Fibroblast of villous mesenchyme (primary cell): ENCODE data around the gene RHOF. TPM values are rescaled to one million over a fixed set of nuclear protein-coding genes. Genes with fewer than 3 reads are reported as not detected.

Experiments used
- DNase-seq: peaks from one replicate; pipeline ENCODE4 v3.0.0-alpha.2; 2010; ENCODE audit warnings: low read depth
- H3K4me3 ChIP-seq: 2 replicates; pipeline ENCODE4 v1.5.1; 2011; ENCODE audit warnings: low read depth, mild to moderate bottlenecking, low read length
- CTCF ChIP-seq: IDR thresholded peaks from 2 replicates; pipeline ENCODE4 v1.5.1; 2012; ENCODE audit warnings: low read depth, mild to moderate bottlenecking, low read length; ENCODE audit not compliant: insufficient read depth
- total RNA-seq: library from RNA; depleted of rRNA; stranded (reverse); fragments of >200 nt; gene quantifications from 2 replicates; pipeline ENCODE4 v1.2.3, GENCODE V29; 2012

Gene RHOF
- total RNA-seq, 1 donor: 11.7 TPM

GRCh38 chr12:121819212-121819949 is 25.9 kb upstream of the RHOF start:
- no peak for TF ChIP-seq CTCF
- H3K4me3 ChIP-seq: no peak overlapping the region
- DNase-seq: no peak

- no peak for DNase-seq
- no peak for TF ChIP-seq CTCF
Measured at GRCh38 chr12:121817648-121818043, 24.2 kb upstream of the RHOF start.

GRCh38 chr12:121816925-121817647 is 23.6 kb upstream of the RHOF start:
- no peak for TF ChIP-seq CTCF
- no peak overlapping the region for H3K4me3 ChIP-seq
- no peak for DNase-seq

More at GRCh38 chr12:121817648-121818043, 24.2 kb upstream of the RHOF start:
- H3K4me3 ChIP-seq: no peak overlapping the region

- no peak for TF ChIP-seq CTCF
- no peak overlapping the region for H3K4me3 ChIP-seq
- DNase-seq: no peak
Measured at GRCh38 chr12:121815263-121815662, 21.8 kb upstream of the RHOF start.

GRCh38 chr12:121814429-121815119 is 21.1 kb upstream of the RHOF start:
- H3K4me3 ChIP-seq: no peak overlapping the region
- no peak for TF ChIP-seq CTCF

GRCh38 chr12:121813951-121814350 is 20.5 kb upstream of the RHOF start:
- no peak for DNase-seq
- H3K4me3 ChIP-seq: no peak overlapping the region
- no peak for TF ChIP-seq CTCF

More at GRCh38 chr12:121814429-121815119, 21.1 kb upstream of the RHOF start:
- DNase-seq: no peak
